GM19452 (cell line): Measurements from ENCODE around the gene MINDY1.

Experiments
- ATAC-seq: cut with Tn5 transposase; IDR thresholded peaks from one replicate; pipeline ENCODE4 v1.9.1; 2021; ENCODE audit not compliant: unreplicated experiment

The MINDY1 gene

GRCh38 chr1:150966011-150966410 lies 40.7 kb downstream of the MINDY1 start:
- no peak for ATAC-seq

DNA sequence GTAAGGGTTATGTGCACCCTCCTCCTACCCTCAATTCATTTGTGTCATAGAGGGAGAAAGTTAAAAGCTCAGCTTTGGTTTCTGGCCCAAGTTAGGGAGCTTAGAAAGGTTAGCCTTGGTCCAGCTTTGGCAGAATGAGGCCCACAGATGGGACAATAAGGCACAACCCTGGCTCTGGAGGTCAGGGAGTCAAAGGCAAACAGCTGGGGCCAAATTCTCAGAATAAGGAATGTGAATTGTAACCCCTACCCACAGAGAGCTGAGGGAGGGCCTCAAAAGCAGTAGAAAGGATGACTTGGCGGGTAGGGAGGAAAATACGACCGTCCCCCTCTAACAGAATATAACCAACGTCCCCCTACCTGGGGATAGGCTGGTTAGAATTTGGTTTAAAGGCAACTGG lies 41.1 kb downstream of the MINDY1 start:
- no peak for ATAC-seq

DNA sequence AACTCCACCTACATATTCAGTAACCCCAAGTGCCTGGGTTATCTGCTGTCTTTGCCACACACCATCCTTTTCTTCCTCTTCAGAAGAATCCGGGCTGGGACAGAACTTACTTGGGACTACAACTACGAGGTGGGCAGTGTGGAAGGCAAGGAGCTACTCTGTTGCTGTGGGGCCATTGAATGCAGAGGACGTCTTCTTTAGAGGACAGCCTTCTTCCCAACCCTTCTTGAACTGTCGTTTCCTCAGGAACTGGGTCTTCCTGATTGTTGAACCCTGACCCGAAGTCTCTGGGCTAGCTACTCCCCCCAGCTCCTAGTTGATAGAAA lies 42.6 kb downstream of the MINDY1 start:
- ATAC-seq: no peak

GRCh38 chr1:150963321-150964163 lies 43.2 kb downstream of the MINDY1 start:
- no peak for ATAC-seq

GRCh38 chr1:150961756-150962155 lies 44.9 kb downstream of the MINDY1 start:
- no peak for ATAC-seq

- ATAC-seq: no peak
Measured at GRCh38 chr1:150960646-150961045, 46.1 kb downstream of the MINDY1 start.

- ATAC-seq: no peak
Measured at GRCh38 chr1:150957666-150958065, 49.0 kb downstream of the MINDY1 start.

DNA sequence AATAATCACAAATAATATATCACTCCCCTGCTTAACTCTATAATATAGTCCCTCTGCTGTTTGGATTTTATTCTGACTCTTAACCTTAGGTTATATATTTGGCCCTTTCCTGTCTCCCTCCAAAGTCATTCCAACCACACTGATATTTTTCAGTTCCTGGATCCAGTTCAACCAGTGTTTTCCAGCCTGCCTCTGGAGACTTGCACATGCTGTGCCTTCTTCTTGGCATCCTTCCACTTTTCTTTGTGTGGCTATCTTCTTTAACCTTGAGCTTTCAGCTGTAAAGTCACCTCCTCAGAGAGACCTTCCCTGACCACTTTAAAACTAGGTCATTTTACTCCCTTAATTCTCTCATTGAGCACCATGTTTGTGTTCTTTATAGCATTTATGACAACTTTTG lies 51.4 kb downstream of the MINDY1 start:
- ATAC-seq: no peak

GRCh38 chr1:150954708-150955107 lies 52.0 kb downstream of the MINDY1 start:
- ATAC-seq: no peak
